Measurements from ENCODE around the gene LMX1B. TPM values are rescaled to one million over a fixed set of nuclear protein-coding genes. Genes with fewer than 3 reads are reported as not detected.

The LMX1B gene
- total RNA-seq, 1 experiment from 2014 or later, result 0.55 TPM

DNA sequence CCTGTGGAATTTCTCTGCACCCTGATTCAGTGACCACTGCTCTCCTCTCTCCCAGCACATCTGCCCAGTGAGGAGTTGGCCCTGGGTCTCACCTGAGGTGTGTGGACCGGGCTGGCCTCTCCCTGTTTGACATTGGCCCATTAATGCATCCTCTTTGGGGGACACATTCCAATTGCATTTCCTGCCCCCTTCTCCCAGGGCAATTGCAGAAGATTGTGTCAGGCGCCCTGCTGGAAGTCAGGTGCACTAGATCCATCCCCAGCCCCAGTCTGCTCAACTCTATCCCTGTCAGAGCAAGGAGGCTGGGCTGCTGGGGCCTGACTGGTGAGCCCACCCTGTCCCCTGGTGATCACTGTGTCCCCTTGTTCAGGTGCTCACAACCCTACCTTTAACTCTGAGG is 84.5 kb downstream of the LMX1B start:
- intact Hi-C loops (cut with micrococcal nuclease), result no loop called here
- H3K4me3 ChIP-seq (ENCODE audit: low read length), result no peak overlapping the region
- H4K20me1 ChIP-seq (ENCODE audit: low read length), result no peaks in the 10 kb centered on the region
- no peaks in the 10 kb centered on the region for H3K9me3 ChIP-seq (ENCODE audit: low read length)
- no peak overlapping the region for H3K27ac ChIP-seq (ENCODE audit: low read length)
- no peaks in the 10 kb centered on the region for H3F3A ChIP-seq (ENCODE audit: low read length, unreplicated experiment)
- no peaks in the 10 kb centered on the region for H3K9me2 ChIP-seq (replicated peaks; ENCODE audit: low read length)
- ATAC-seq (no peak), DNase-seq (no peak)
- ChIA-PET POLR2A (ENCODE audit: unreplicated experiment) (no interaction called here), CTCF (no interaction called here)
- no peaks in the 10 kb centered on the region for H3K36me3 ChIP-seq (ENCODE audit: low read depth, low read length)
- no peak overlapping the region for H3K4me2 ChIP-seq (ENCODE audit: low read length)
- no peaks in the 10 kb centered on the region for H3K79me2 ChIP-seq (ENCODE audit: low read length)
- TF ChIP-seq, protein P1, sequence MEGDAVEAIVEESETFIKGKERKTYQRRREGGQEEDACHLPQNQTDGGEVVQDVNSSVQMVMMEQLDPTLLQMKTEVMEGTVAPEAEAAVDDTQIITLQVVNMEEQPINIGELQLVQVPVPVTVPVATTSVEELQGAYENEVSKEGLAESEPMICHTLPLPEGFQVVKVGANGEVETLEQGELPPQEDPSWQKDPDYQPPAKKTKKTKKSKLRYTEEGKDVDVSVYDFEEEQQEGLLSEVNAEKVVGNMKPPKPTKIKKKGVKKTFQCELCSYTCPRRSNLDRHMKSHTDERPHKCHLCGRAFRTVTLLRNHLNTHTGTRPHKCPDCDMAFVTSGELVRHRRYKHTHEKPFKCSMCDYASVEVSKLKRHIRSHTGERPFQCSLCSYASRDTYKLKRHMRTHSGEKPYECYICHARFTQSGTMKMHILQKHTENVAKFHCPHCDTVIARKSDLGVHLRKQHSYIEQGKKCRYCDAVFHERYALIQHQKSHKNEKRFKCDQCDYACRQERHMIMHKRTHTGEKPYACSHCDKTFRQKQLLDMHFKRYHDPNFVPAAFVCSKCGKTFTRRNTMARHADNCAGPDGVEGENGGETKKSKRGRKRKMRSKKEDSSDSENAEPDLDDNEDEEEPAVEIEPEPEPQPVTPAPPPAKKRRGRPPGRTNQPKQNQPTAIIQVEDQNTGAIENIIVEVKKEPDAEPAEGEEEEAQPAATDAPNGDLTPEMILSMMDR (conservative IDR thresholded peaks at IDR 0.05; ENCODE audit: low read depth, low read length), result no peak
- H2AFZ ChIP-seq (ENCODE audit: low read length), result no peak overlapping the region
- BruUV-seq (replicated peaks), result no TSS peak
- H3K27me3 ChIP-seq (ENCODE audit: low read length), result no peaks in the 10 kb centered on the region
- no peaks in the 10 kb centered on the region for H3K4me1 ChIP-seq (ENCODE audit: insufficient read depth, low read length)
- H3K9ac ChIP-seq (ENCODE audit: low read length), result no peak overlapping the region

DNA sequence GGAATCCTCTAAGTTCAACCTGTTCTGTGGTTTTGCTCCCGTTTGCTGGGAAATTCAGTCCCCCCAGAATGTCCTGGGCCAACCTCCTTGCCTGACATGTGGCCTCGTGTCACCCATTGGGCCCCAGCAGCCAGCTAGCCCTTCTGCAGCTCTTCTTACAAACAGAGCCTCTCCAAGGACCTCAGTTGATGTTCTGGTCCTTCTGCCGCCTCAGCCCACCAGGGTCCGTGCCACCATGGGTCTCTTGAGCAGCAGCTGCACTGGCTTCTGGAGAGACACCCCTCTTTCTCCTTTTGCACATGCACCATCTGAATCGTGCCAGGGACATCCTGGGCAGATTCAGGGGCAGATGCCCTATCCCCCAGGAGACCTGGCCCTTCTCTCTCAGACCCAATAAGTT is 85.0 kb downstream of the LMX1B start:
- no peak overlapping the region for H3K9ac ChIP-seq (ENCODE audit: low read length)
- H3K9me2 ChIP-seq (replicated peaks; ENCODE audit: low read length), result no peaks in the 10 kb centered on the region
- H3K9me3 ChIP-seq (ENCODE audit: low read length), result no peaks in the 10 kb centered on the region
- H4K20me1 ChIP-seq (ENCODE audit: low read length), result no peaks in the 10 kb centered on the region
- H3K36me3 ChIP-seq (ENCODE audit: low read depth, low read length), result no peaks in the 10 kb centered on the region
- DNase-seq, result no peak
- no peaks in the 10 kb centered on the region for H3F3A ChIP-seq (ENCODE audit: low read length, unreplicated experiment)
- no peak overlapping the region for H3K4me2 ChIP-seq (ENCODE audit: low read length)
- intact Hi-C loops (cut with micrococcal nuclease), result no loop called here
- no peak overlapping the region for H2AFZ ChIP-seq (ENCODE audit: low read length)
- no peaks in the 10 kb centered on the region for H3K79me2 ChIP-seq (ENCODE audit: low read length)
- no peak overlapping the region for H3K27ac ChIP-seq (ENCODE audit: low read length)
- no peak for ATAC-seq
- ChIA-PET CTCF (no interaction called here), POLR2A (ENCODE audit: unreplicated experiment) (no interaction called here)
- H3K4me1 ChIP-seq (ENCODE audit: insufficient read depth, low read length), result no peaks in the 10 kb centered on the region
- no peaks in the 10 kb centered on the region for H3K27me3 ChIP-seq (ENCODE audit: low read length)
- no peak overlapping the region for H3K4me3 ChIP-seq (ENCODE audit: low read length)
- no TSS peak for BruUV-seq (replicated peaks)
- TF ChIP-seq, protein P1 (conservative IDR thresholded peaks at IDR 0.05; ENCODE audit: low read depth, low read length), result no peak
- no peak for TF ChIP-seq EZH2phosphoT487 (IDR thresholded peaks at IDR 0.05; ENCODE audit: borderline replicate concordance, low read length)
- TF ChIP-seq EZH2 (IDR thresholded peaks at IDR 0.05; ENCODE audit: low read length, unreplicated experiment), result no peak

DNA sequence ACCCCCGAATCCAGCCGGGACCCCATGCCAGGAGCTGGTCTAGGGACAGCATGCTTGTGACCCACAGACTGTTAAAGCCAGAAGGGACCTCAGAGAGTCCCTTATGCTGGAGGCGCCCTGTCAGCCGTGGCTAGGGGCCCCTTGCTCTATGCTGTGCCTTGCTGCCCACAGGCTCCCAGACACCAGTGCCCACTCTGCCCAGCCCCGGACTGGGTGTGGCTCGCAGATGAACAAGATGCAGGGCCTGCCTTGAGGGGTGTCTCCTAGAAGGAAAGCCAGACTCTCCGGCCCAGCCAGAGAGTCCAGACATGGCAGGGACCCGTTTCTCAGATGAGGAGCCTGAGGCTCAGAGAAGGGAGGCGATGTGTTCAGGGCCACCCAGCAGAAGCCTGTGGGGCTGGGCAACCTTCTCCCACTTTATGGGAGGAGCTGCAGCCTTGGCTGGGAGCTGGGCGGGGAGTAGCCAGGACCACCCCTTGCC is 85.7 kb downstream of the LMX1B start:
- H3K4me2 ChIP-seq (ENCODE audit: low read length), result no peak overlapping the region
- H3K9me3 ChIP-seq (ENCODE audit: low read length), result no peaks in the 10 kb centered on the region
- intact Hi-C loops (cut with micrococcal nuclease), result no loop called here
- H4K20me1 ChIP-seq (ENCODE audit: low read length), result no peaks in the 10 kb centered on the region
- no peak for TF ChIP-seq EZH2 (IDR thresholded peaks at IDR 0.05; ENCODE audit: low read length, unreplicated experiment)
- TF ChIP-seq, protein P1 (conservative IDR thresholded peaks at IDR 0.05; ENCODE audit: low read depth, low read length), result no peak
- TF ChIP-seq EZH2phosphoT487 (IDR thresholded peaks at IDR 0.05; ENCODE audit: borderline replicate concordance, low read length), result no peak
- H3K27me3 ChIP-seq (ENCODE audit: low read length), result no peaks in the 10 kb centered on the region
- no peaks in the 10 kb centered on the region for H3F3A ChIP-seq (ENCODE audit: low read length, unreplicated experiment)
- no peak overlapping the region for H3K4me3 ChIP-seq (ENCODE audit: low read length)
- no peak overlapping the region for H3K27ac ChIP-seq (ENCODE audit: low read length)
- no peaks in the 10 kb centered on the region for H3K36me3 ChIP-seq (ENCODE audit: low read depth, low read length)
- peaks cover 5% of the 10 kb centered on the region for H3K4me1 ChIP-seq (ENCODE audit: insufficient read depth, low read length)
- BruUV-seq (replicated peaks), result no TSS peak
- no peaks in the 10 kb centered on the region for H3K79me2 ChIP-seq (ENCODE audit: low read length)
- no peak overlapping the region for H3K9ac ChIP-seq (ENCODE audit: low read length)
- no peak overlapping the region for H2AFZ ChIP-seq (ENCODE audit: low read length)
- ATAC-seq (no peak), DNase-seq (no peak)
- ChIA-PET CTCF (no interaction called here), POLR2A (ENCODE audit: unreplicated experiment) (no interaction called here)
- no peaks in the 10 kb centered on the region for H3K9me2 ChIP-seq (replicated peaks; ENCODE audit: low read length)
